K562 (cell line): ENCODE results near the gene SGK1. TPM values are rescaled to one million over a fixed set of nuclear protein-coding genes. Genes with fewer than 3 reads are reported as not detected.

Experiments used
- ATAC-seq: fragments of 200-7000 bp; cut with Tn5 transposase; 3 replicates; pipeline ENCODE4 v1.9.1; 2020; ENCODE audit warnings: moderate library complexity
- BruUV-seq: library from RNA; stranded (reverse); fragments of 400-500 nt; replicated peaks from 2 replicates; lab custom pipeline; 2021; lab: Mats Ljungman, UMichigan
- CTCF ChIA-PET: fragments of 300-600 bp; formaldehyde crosslinking; extraction: SDS; loops from one replicate; lab custom pipeline; 2021; ENCODE audit warnings: low intra/inter-chr PET ratio; lab: Yijun Ruan, JAX
- POLR2A ChIA-PET: fragments of 300-600, 350-650 bp; sonication (Branson Sonifier 250); formaldehyde crosslinking; extraction: SDS; loops from one replicate; lab custom pipeline; 2021; ENCODE audit warnings: antibody characterized with exemption, inconsistent platforms; lab: Yijun Ruan, JAX
- DNase-seq, 4 experiments: peaks; one replicate each; pipeline versions ENCODE4 v3.0.0 to v3.0.0-alpha.2; 2011 to 2018; ENCODE audit warnings: low spot score in 3 of 4, mixed read lengths in 3 of 4; ENCODE audit errors: extremely low read depth in 1 of 4
- FAIRE-seq: peaks from 2 replicates; lab custom pipeline; 2011; peaks lifted over from hg19 to GRCh38; lab: Jason Lieb, UNC
- H2AFZ ChIP-seq: 2 replicates; pipeline ENCODE4 v1.6.0; 2011; ENCODE audit warnings: low read depth, low read length, control low read depth, inconsistent platforms
- H3K27ac ChIP-seq: fragments of 200-600 bp; 3 replicates; pipeline ENCODE4 v1.8.0; 2011; ENCODE audit warnings: low read depth, mild to moderate bottlenecking, control low read depth, inconsistent platforms, low read length, moderate library complexity, mixed read lengths; ENCODE audit errors: extremely low read depth
- H3K27me3 ChIP-seq, 2 experiments: fragments of 300-600 bp in 1 of 2; 2 replicates in 1 of 2; 3 replicates in 1 of 2; pipeline versions ENCODE4 v1.6.0 to v1.8.0; 2011; ENCODE audit warnings: inconsistent platforms in 2 of 2, low read length in 2 of 2, mild to moderate bottlenecking in 1 of 2, mixed read lengths in 1 of 2, moderate library complexity in 1 of 2; ENCODE audit not compliant: control insufficient read depth in 2 of 2, insufficient read depth in 2 of 2
- H3K36me3 ChIP-seq: fragments of 300-600 bp; 3 replicates; pipeline ENCODE4 v1.8.0; 2011; ENCODE audit warnings: mild to moderate bottlenecking, low read length, inconsistent platforms; ENCODE audit not compliant: control insufficient read depth, insufficient read depth
- H3K4me1 ChIP-seq, 2 experiments: fragments of 200-600 bp in 1 of 2; replicated peaks in 1 of 2; 2 replicates in 1 of 2; 3 replicates in 1 of 2; pipeline versions ENCODE4 v1.5.1 to v1.8.0; 2011; ENCODE audit warnings: inconsistent platforms in 2 of 2, low read length in 2 of 2, mild to moderate bottlenecking in 1 of 2, mixed read lengths in 1 of 2, moderate library complexity in 1 of 2; ENCODE audit not compliant: control insufficient read depth in 2 of 2, insufficient read depth in 2 of 2
- H3K4me2 ChIP-seq: 2 replicates; pipeline ENCODE4 v1.6.1; 2011; ENCODE audit warnings: low read length, control low read depth, inconsistent platforms, mixed read lengths; ENCODE audit not compliant: insufficient read depth
- H3K4me3 ChIP-seq: fragments of 200-600 bp; sonication (generic), shearing (Covaris generic); 2 replicates; pipeline ENCODE4 v1.5.1; 2016; ENCODE audit warnings: control low read depth, inconsistent platforms
- H3K79me2 ChIP-seq: fragments of 200-600 bp; 3 replicates; pipeline ENCODE4 v1.8.0; 2011; ENCODE audit warnings: low read length, inconsistent platforms; ENCODE audit not compliant: control insufficient read depth, insufficient read depth
- H3K9ac ChIP-seq, 2 experiments: 2 replicates each; pipeline versions ENCODE4 v1.6.0 to v1.6.1; 2011; ENCODE audit warnings: low read depth in 2 of 2, low read length in 2 of 2, control low read depth in 1 of 2, inconsistent platforms in 1 of 2, mild to moderate bottlenecking in 1 of 2, mixed read lengths in 1 of 2; ENCODE audit not compliant: insufficient read depth in 1 of 2
- H3K9me1 ChIP-seq: one replicate; pipeline ENCODE4 v1.6.0; 2011; ENCODE audit warnings: inconsistent platforms, mild to moderate bottlenecking, low read length, moderate library complexity; ENCODE audit not compliant: control insufficient read depth, insufficient read depth
- H3K9me3 ChIP-seq: replicated peaks from 2 replicates; pipeline ENCODE4 v1.5.1; 2011; ENCODE audit warnings: low read depth, low read length, inconsistent platforms; ENCODE audit not compliant: control insufficient read depth, insufficient read depth
- H4K20me1 ChIP-seq: replicated peaks from 2 replicates; pipeline ENCODE4 v1.6.1; 2011; ENCODE audit warnings: low read length, inconsistent platforms, mixed read lengths; ENCODE audit not compliant: control insufficient read depth, insufficient read depth
- CC2D1A ChIP-seq: fragments of 450-650 bp; IDR thresholded peaks from 2 replicates; pipeline ENCODE4 v1.6.1; 2017; ENCODE audit warnings: mild to moderate bottlenecking
- ETV5 ChIP-seq: sonication (generic); formaldehyde crosslinking; IDR thresholded peaks from 2 replicates; pipeline ENCODE4 v1.4.0; 2020; ENCODE audit warnings: low read depth, mild to moderate bottlenecking, missing genetic modification reagents
- FOXA3 ChIP-seq, 2 experiments: fragments of 450-650 bp in 1 of 2; sonication (generic) in 1 of 2; formaldehyde crosslinking; IDR thresholded peaks in 1 of 2; conservative IDR thresholded peaks in 1 of 2; 2 replicates each; pipeline versions ENCODE4 v1.4.0 to v1.8.0; 2020 to 2022; ENCODE audit warnings: mild to moderate bottlenecking in 2 of 2, missing genetic modification reagents in 1 of 2
- ILF3 ChIP-seq: fragments of 450-650 bp; IDR thresholded peaks from 2 replicates; pipeline ENCODE4 v1.6.1; 2018; ENCODE audit warnings: antibody characterized with exemption, mild to moderate bottlenecking, moderate library complexity, borderline replicate concordance
- PHB ChIP-seq: fragments of 250-450 bp; sonication (Bioruptor Pico); IDR thresholded peaks from 2 replicates; pipeline ENCODE4 v1.5.0; 2021
- POLR2G ChIP-seq: fragments of 200-400 bp; formaldehyde crosslinking; IDR thresholded peaks from 2 replicates; pipeline ENCODE4 v1.6.1; 2017; ENCODE audit warnings: low read depth, mild to moderate bottlenecking, antibody characterized with exemption, low read length, moderate library complexity
- RNF2 ChIP-seq: sonication (generic); IDR thresholded peaks from 2 replicates; pipeline ENCODE4 v1.6.1; 2016
- SIN3A ChIP-seq, 2 experiments: fragments of 150-350 bp in 1 of 2; IDR thresholded peaks; 2 replicates each; pipeline ENCODE4 v1.6.1; 2011 to 2016; ENCODE audit warnings: borderline replicate concordance in 2 of 2, low read depth in 2 of 2, low read length in 2 of 2, mild to moderate bottlenecking in 2 of 2, moderate library complexity in 2 of 2; ENCODE audit not compliant: control insufficient read depth in 1 of 2
- ZKSCAN1 ChIP-seq: fragments of 150-350 bp; IDR thresholded peaks from 2 replicates; pipeline ENCODE4 v1.6.1; 2016; ENCODE audit warnings: low read depth, low read length
- ZNF507 ChIP-seq: conservative IDR thresholded peaks from 2 replicates; pipeline ENCODE4 v1.6.1; 2017; ENCODE audit warnings: missing genetic modification characterization, missing compliant biosample characterization
- ZNF764 ChIP-seq: fragments of 250-450 bp; sonication (Bioruptor Pico); IDR thresholded peaks from 2 replicates; pipeline ENCODE4 v1.4.0; 2020; ENCODE audit warnings: low read depth, mild to moderate bottlenecking, moderate library complexity
- WGBS: fragments of 100-300 bp; shearing (Covaris generic); methylation state at CpG from one replicate; pipeline ENCODE4 v1.1.6; 2016; ENCODE audit warnings: low coverage, mixed read lengths; ENCODE audit not compliant: insufficient coverage; ENCODE audit errors: missing lambda C conversion rate; 5-methylcytosine and 5-hydroxymethylcytosine counted together
- in situ Hi-C: fragments of 300-500 bp; cut with MboI; formaldehyde crosslinking; loops from 4 replicates; pipeline ENCODE4 v1.15.0; 2018; ENCODE audit warnings: inconsistent platforms, mixed read lengths
- intact Hi-C: fragments of 100-400 bp; cut with micrococcal nuclease; formaldehyde crosslinking; loops from 2 replicates; pipeline ENCODE4 v1.14.2; 2022
- polyA plus RNA-seq, 8 experiments: library from polyadenylated mRNA; depleted of rRNA in 4 of 8; stranded (reverse) in 5 of 8; unstranded in 3 of 8; fragments of >200 nt; fragmentation: Nextera tagmentation in 2 of 8; fragmentation: Illumina TruSeq in 1 of 8; extraction: Ambion mirVana in 2 of 8; extraction: Trizol in 1 of 8; gene quantifications; 2 replicates each; pipeline versions ENCODE4 v1.2.1 to v1.2.3, GENCODE V29; 2011 to 2014; ENCODE audit warnings: inconsistent platforms in 1 of 8, missing spikeins in 1 of 8
- total RNA-seq, 7 experiments: library from RNA; depleted of rRNA in 6 of 7; stranded (reverse); fragments of >200 nt in 6 of 7; fragmentation: Illumina TruSeq in 2 of 7; extraction: Trizol in 2 of 7; gene quantifications; 2 replicates each; pipeline versions ENCODE4 v1.2.1 to v1.2.3, GENCODE V29; 2011 to 2021; ENCODE audit warnings: low replicate concordance in 1 of 7
- TF ChIP-seq, protein P1 (sequence below): fragments of 450-650 bp; formaldehyde crosslinking; IDR thresholded peaks from 2 replicates; pipeline ENCODE4 v1.4.0; 2020; ENCODE audit warnings: mild to moderate bottlenecking, moderate library complexity
- TF ChIP-seq, protein P2 (sequence below): fragments of 450-650 bp; formaldehyde crosslinking; IDR thresholded peaks from 2 replicates; pipeline ENCODE4 v1.4.0; 2022; ENCODE audit warnings: mild to moderate bottlenecking, moderate library complexity
- TF ChIP-seq, protein P3 (sequence below): sonication (generic); formaldehyde crosslinking; IDR thresholded peaks from 2 replicates; pipeline ENCODE4 v1.8.1; 2023; ENCODE audit warnings: mild to moderate bottlenecking, missing genetic modification reagents
- TF ChIP-seq, protein P4 (sequence below): fragments of 250-450 bp; sonication (Bioruptor Pico); IDR thresholded peaks from 2 replicates; pipeline ENCODE4 v1.8.0; 2022; ENCODE audit warnings: moderate library complexity, mild to moderate bottlenecking, inconsistent platforms

Gene SGK1
- total and polyA plus RNA-seq, 9 of the 15 experiments (the other 6 are each of a cell fraction or from before 2014, with no cell fraction given), result 3.5 to 7.2 (median 3.9) TPM

DNA sequence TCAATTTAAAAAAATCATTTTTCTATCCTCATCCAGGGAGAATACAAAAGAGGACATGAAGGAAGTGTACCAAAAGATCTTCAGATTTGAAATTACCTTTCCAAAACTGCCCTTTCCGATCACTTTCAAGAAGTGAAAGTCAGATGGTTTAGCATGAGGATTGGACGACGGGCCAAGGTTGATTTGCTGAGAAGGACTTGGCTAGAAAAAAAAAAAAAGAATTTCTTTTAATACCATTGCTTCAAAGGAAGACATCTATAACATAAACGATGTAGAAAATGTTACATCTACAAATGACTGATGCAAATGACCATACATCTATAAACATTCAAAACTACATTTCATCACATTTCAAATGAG lies 144.6 kb downstream of the SGK1 start (continued):
- TF ChIP-seq ZNF507 (tag), result no peak
- no peak for TF ChIP-seq SIN3A (IDR thresholded peaks at IDR 0.05; ENCODE audit: borderline replicate concordance in 2 of 2, control insufficient read depth in 1 of 2, low read depth in 2 of 2, low read length in 2 of 2)
- TF ChIP-seq ZKSCAN1, result no peak
- TF ChIP-seq ZNF764 (CRISPR knock-in tag), result no peak
- no peak for TF ChIP-seq FOXA3 (CRISPR knock-in tag; conservative IDR thresholded peaks at IDR 0.05 in 1 of 2, IDR thresholded peaks at IDR 0.05 in 1 of 2)
- no peak for TF ChIP-seq CC2D1A
- TF ChIP-seq, protein P1, sequence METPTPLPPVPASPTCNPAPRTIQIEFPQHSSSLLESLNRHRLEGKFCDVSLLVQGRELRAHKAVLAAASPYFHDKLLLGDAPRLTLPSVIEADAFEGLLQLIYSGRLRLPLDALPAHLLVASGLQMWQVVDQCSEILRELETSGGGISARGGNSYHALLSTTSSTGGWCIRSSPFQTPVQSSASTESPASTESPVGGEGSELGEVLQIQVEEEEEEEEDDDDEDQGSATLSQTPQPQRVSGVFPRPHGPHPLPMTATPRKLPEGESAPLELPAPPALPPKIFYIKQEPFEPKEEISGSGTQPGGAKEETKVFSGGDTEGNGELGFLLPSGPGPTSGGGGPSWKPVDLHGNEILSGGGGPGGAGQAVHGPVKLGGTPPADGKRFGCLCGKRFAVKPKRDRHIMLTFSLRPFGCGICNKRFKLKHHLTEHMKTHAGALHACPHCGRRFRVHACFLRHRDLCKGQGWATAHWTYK (CRISPR knock-in tag), result no peak
- no peak for TF ChIP-seq POLR2G
- TF ChIP-seq, all 486 proteins: peak for 0

DNA sequence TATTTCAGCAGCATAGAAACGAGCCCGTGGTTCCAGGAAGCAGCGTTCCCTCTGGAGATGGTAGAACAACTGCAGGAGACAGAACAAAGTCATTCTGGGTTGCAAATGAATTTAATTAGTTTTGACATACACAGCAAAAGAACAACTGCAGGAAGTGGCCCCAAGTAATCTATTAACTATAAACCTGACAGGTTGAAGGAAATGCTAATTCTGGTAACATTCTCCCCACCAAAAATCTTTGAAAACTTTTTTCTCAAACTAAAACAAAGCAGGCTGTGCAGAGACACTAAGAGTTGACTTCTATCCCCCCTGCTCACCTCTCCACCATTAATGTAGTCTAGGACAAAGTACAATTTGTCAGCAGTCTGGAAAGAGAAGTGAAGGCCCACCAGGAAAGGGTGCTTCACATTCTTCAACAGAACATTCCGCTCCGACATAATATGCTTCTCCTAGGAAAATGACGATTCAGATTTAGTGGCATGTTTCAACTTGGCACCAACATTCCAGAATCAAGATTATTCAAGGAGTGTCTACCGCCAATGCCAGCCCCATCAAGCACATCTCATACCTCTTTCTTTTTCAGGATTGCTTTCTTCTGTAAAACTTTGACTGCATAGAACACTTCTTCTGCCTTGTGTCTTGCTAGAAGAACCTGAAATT lies 145.1 kb downstream of the SGK1 start:
- WGBS, result 70% methylated on average over 7 of the region's 7 CpGs
- Histone ChIP-seq H3K27me3 (no peaks in the 10 kb centered on the region), H3K9ac (no peak overlapping the region), H3K36me3 (peaks cover 38% of the 10 kb centered on the region), H3K4me3 (no peak overlapping the region), H3K4me1 (peaks cover 3 to 16% of the 10 kb centered on the region in 2 experiments; a peak in 4 of 5 replicates), H3K79me2 (peaks cover 5% of the 10 kb centered on the region), H2AFZ (no peak overlapping the region), H4K20me1 (no peaks in the 10 kb centered on the region), H3K27ac (no peak overlapping the region), H3K9me1 (no peaks in the 10 kb centered on the region), H3K9me3 (no peaks in the 10 kb centered on the region), H3K4me2 (no peak overlapping the region)
- DNase-seq (no peak), FAIRE-seq (no peak), ATAC-seq (no peak)
- intact Hi-C loops (loop anchor here (10.0 kb wide), 2 partner anchors 202 to 1262 kb away; no protein-coding TSS in a partner anchor), in situ Hi-C loops (loop anchor here (5.0 to 25.0 kb wide), 2 partner anchors 649 to 1264 kb away; no protein-coding TSS in a partner anchor)
- ChIA-PET CTCF (interaction anchor here (0.5 to 4.1 kb wide), 6 partner anchors 468 to 829 kb away, joined by 3 to 53 read pairs (median 18); no protein-coding TSS in a partner anchor), POLR2A (interaction anchor here (0.7 to 1.0 kb wide), 2 partner anchors 23 to 215 kb away, joined by 3 read pairs; no protein-coding TSS in a partner anchor)
- BruUV-seq, result no TSS peak
- TF ChIP-seq, protein P2, sequence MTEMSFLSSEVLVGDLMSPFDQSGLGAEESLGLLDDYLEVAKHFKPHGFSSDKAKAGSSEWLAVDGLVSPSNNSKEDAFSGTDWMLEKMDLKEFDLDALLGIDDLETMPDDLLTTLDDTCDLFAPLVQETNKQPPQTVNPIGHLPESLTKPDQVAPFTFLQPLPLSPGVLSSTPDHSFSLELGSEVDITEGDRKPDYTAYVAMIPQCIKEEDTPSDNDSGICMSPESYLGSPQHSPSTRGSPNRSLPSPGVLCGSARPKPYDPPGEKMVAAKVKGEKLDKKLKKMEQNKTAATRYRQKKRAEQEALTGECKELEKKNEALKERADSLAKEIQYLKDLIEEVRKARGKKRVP (CRISPR knock-in tag), result no peak
- TF ChIP-seq ILF3 (no peak), RNF2 (no peak), ETV5 (CRISPR knock-in tag) (no peak), PHB (no peak)
- TF ChIP-seq, protein P3, sequence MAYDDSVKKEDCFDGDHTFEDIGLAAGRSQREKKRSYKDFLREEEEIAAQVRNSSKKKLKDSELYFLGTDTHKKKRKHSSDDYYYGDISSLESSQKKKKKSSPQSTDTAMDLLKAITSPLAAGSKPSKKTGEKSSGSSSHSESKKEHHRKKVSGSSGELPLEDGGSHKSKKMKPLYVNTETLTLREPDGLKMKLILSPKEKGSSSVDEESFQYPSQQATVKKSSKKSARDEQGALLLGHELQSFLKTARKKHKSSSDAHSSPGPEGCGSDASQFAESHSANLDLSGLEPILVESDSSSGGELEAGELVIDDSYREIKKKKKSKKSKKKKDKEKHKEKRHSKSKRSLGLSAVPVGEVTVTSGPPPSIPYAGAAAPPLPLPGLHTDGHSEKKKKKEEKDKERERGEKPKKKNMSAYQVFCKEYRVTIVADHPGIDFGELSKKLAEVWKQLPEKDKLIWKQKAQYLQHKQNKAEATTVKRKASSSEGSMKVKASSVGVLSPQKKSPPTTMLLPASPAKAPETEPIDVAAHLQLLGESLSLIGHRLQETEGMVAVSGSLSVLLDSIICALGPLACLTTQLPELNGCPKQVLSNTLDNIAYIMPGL, result no peak
- TF ChIP-seq, protein P4, sequence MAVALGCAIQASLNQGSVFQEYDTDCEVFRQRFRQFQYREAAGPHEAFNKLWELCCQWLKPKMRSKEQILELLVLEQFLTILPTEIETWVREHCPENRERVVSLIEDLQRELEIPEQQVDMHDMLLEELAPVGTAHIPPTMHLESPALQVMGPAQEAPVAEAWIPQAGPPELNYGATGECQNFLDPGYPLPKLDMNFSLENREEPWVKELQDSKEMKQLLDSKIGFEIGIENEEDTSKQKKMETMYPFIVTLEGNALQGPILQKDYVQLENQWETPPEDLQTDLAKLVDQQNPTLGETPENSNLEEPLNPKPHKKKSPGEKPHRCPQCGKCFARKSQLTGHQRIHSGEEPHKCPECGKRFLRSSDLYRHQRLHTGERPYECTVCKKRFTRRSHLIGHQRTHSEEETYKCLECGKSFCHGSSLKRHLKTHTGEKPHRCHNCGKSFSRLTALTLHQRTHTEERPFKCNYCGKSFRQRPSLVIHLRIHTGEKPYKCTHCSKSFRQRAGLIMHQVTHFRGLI, result no peak
